K562 (cell line): Measurements from ENCODE around the gene NME7. TPM values are rescaled to one million over a fixed set of nuclear protein-coding genes. Genes with fewer than 3 reads are reported as not detected.

Source experiments
- ATAC-seq: fragments of 200-7000 bp; cut with Tn5 transposase; 3 replicates; pipeline ENCODE4 v1.9.1; 2020; ENCODE audit warnings: moderate library complexity
- BruUV-seq: library from RNA; stranded (reverse); fragments of 400-500 nt; replicated peaks from 2 replicates; lab custom pipeline; 2021; lab: Mats Ljungman, UMichigan
- CTCF ChIA-PET: fragments of 300-600 bp; formaldehyde crosslinking; extraction: SDS; loops from one replicate; lab custom pipeline; 2021; ENCODE audit warnings: low intra/inter-chr PET ratio; lab: Yijun Ruan, JAX
- POLR2A ChIA-PET: fragments of 300-600, 350-650 bp; sonication (Branson Sonifier 250); formaldehyde crosslinking; extraction: SDS; loops from one replicate; lab custom pipeline; 2021; ENCODE audit warnings: antibody characterized with exemption, inconsistent platforms; lab: Yijun Ruan, JAX
- DNase-seq, 4 experiments: peaks; one replicate each; pipeline versions ENCODE4 v3.0.0 to v3.0.0-alpha.2; 2011 to 2018; ENCODE audit warnings: low spot score in 3 of 4, mixed read lengths in 3 of 4; ENCODE audit errors: extremely low read depth in 1 of 4
- FAIRE-seq: peaks from 2 replicates; lab custom pipeline; 2011; peaks lifted over from hg19 to GRCh38; lab: Jason Lieb, UNC
- H2AFZ ChIP-seq: 2 replicates; pipeline ENCODE4 v1.6.0; 2011; ENCODE audit warnings: low read depth, low read length, control low read depth, inconsistent platforms
- H3K27ac ChIP-seq: fragments of 200-600 bp; 3 replicates; pipeline ENCODE4 v1.8.0; 2011; ENCODE audit warnings: low read depth, mild to moderate bottlenecking, control low read depth, inconsistent platforms, low read length, moderate library complexity, mixed read lengths; ENCODE audit errors: extremely low read depth
- H3K27me3 ChIP-seq, 2 experiments: fragments of 300-600 bp in 1 of 2; 2 replicates in 1 of 2; 3 replicates in 1 of 2; pipeline versions ENCODE4 v1.6.0 to v1.8.0; 2011; ENCODE audit warnings: inconsistent platforms in 2 of 2, low read length in 2 of 2, mild to moderate bottlenecking in 1 of 2, mixed read lengths in 1 of 2, moderate library complexity in 1 of 2; ENCODE audit not compliant: control insufficient read depth in 2 of 2, insufficient read depth in 2 of 2
- H3K36me3 ChIP-seq: fragments of 300-600 bp; 3 replicates; pipeline ENCODE4 v1.8.0; 2011; ENCODE audit warnings: mild to moderate bottlenecking, low read length, inconsistent platforms; ENCODE audit not compliant: control insufficient read depth, insufficient read depth
- H3K4me1 ChIP-seq, 2 experiments: fragments of 200-600 bp in 1 of 2; replicated peaks in 1 of 2; 2 replicates in 1 of 2; 3 replicates in 1 of 2; pipeline versions ENCODE4 v1.5.1 to v1.8.0; 2011; ENCODE audit warnings: inconsistent platforms in 2 of 2, low read length in 2 of 2, mild to moderate bottlenecking in 1 of 2, mixed read lengths in 1 of 2, moderate library complexity in 1 of 2; ENCODE audit not compliant: control insufficient read depth in 2 of 2, insufficient read depth in 2 of 2
- H3K4me2 ChIP-seq: 2 replicates; pipeline ENCODE4 v1.6.1; 2011; ENCODE audit warnings: low read length, control low read depth, inconsistent platforms, mixed read lengths; ENCODE audit not compliant: insufficient read depth
- H3K4me3 ChIP-seq: fragments of 200-600 bp; sonication (generic), shearing (Covaris generic); 2 replicates; pipeline ENCODE4 v1.5.1; 2016; ENCODE audit warnings: control low read depth, inconsistent platforms
- H3K79me2 ChIP-seq: fragments of 200-600 bp; 3 replicates; pipeline ENCODE4 v1.8.0; 2011; ENCODE audit warnings: low read length, inconsistent platforms; ENCODE audit not compliant: control insufficient read depth, insufficient read depth
- H3K9ac ChIP-seq, 2 experiments: 2 replicates each; pipeline versions ENCODE4 v1.6.0 to v1.6.1; 2011; ENCODE audit warnings: low read depth in 2 of 2, low read length in 2 of 2, control low read depth in 1 of 2, inconsistent platforms in 1 of 2, mild to moderate bottlenecking in 1 of 2, mixed read lengths in 1 of 2; ENCODE audit not compliant: insufficient read depth in 1 of 2
- H3K9me1 ChIP-seq: one replicate; pipeline ENCODE4 v1.6.0; 2011; ENCODE audit warnings: inconsistent platforms, mild to moderate bottlenecking, low read length, moderate library complexity; ENCODE audit not compliant: control insufficient read depth, insufficient read depth
- H3K9me3 ChIP-seq: replicated peaks from 2 replicates; pipeline ENCODE4 v1.5.1; 2011; ENCODE audit warnings: low read depth, low read length, inconsistent platforms; ENCODE audit not compliant: control insufficient read depth, insufficient read depth
- H4K20me1 ChIP-seq: replicated peaks from 2 replicates; pipeline ENCODE4 v1.6.1; 2011; ENCODE audit warnings: low read length, inconsistent platforms, mixed read lengths; ENCODE audit not compliant: control insufficient read depth, insufficient read depth
- ATF2 ChIP-seq: sonication (generic); formaldehyde crosslinking; IDR thresholded peaks from 2 replicates; pipeline ENCODE4 v1.8.1; 2022; ENCODE audit warnings: missing genetic modification reagents
- BACH1 ChIP-seq: fragments of 200-800 bp; sonication (Bioruptor generic); IDR thresholded peaks from 2 replicates; pipeline ENCODE4 v1.6.1; 2016; ENCODE audit warnings: missing genetic modification characterization, missing compliant biosample characterization
- BCOR ChIP-seq: fragments of 450-650 bp; IDR thresholded peaks from 2 replicates; pipeline ENCODE4 v1.6.1; 2016
- DPF2 ChIP-seq: fragments of 450-650 bp; IDR thresholded peaks from 2 replicates; pipeline ENCODE4 v1.6.1; 2016
- ID3 ChIP-seq, 2 experiments: fragments of 250-450 bp in 1 of 2; fragments of 450-650 bp in 1 of 2; sonication (Bioruptor Pico) in 1 of 2; IDR thresholded peaks; 2 replicates each; pipeline versions ENCODE4 v1.6.1 to v1.8.0; 2016 to 2021; ENCODE audit warnings: mild to moderate bottlenecking in 2 of 2, moderate library complexity in 2 of 2, missing compliant biosample characterization in 1 of 2, missing genetic modification characterization in 1 of 2
- MAX ChIP-seq: sonication (generic); formaldehyde crosslinking; IDR thresholded peaks from 2 replicates; pipeline ENCODE4 v1.9.0; 2022; ENCODE audit warnings: mild to moderate bottlenecking, missing genetic modification reagents
- NFIC ChIP-seq: fragments of 450-650 bp; IDR thresholded peaks from 2 replicates; pipeline ENCODE4 v1.6.1; 2017; ENCODE audit warnings: mild to moderate bottlenecking, inconsistent platforms
- NR2C1 ChIP-seq, 2 experiments: fragments of 450-650 bp; IDR thresholded peaks; 2 replicates each; pipeline ENCODE4 v1.6.1; 2017; ENCODE audit warnings: mild to moderate bottlenecking in 2 of 2, antibody characterized with exemption in 1 of 2, inconsistent platforms in 1 of 2, missing compliant biosample characterization in 1 of 2, missing genetic modification characterization in 1 of 2
- SAP30 ChIP-seq: fragments of 200-600 bp; sonication (generic); IDR thresholded peaks from 2 replicates; pipeline ENCODE4 v1.6.1; 2012; ENCODE audit warnings: borderline replicate concordance, low read depth, mild to moderate bottlenecking, moderate library complexity, low read length, control low read depth, inconsistent platforms; ENCODE audit not compliant: insufficient read depth, poor library complexity, severe bottlenecking
- SREBF2 ChIP-seq: sonication (generic); formaldehyde crosslinking; IDR thresholded peaks from 2 replicates; pipeline ENCODE4 v1.4.0; 2020; ENCODE audit warnings: mild to moderate bottlenecking, missing genetic modification reagents
- TAF9B ChIP-seq: fragments of 450-650 bp; IDR thresholded peaks from 2 replicates; pipeline ENCODE4 v1.6.1; 2018; ENCODE audit warnings: mild to moderate bottlenecking; ENCODE audit not compliant: partially characterized antibody
- ZNF23 ChIP-seq: fragments of 250-450 bp; sonication (Bioruptor Pico); IDR thresholded peaks from 2 replicates; pipeline ENCODE4 v1.4.0; 2020; ENCODE audit warnings: mild to moderate bottlenecking
- ZNF239 ChIP-seq: fragments of 250-450 bp; sonication (Bioruptor Pico); IDR thresholded peaks from 2 replicates; pipeline ENCODE4 v1.4.0; 2020; ENCODE audit warnings: mild to moderate bottlenecking
- ZNF316 ChIP-seq: fragments of 450-650 bp; IDR thresholded peaks from 2 replicates; pipeline ENCODE4 v1.6.1; 2016
- ZNF586 ChIP-seq: fragments of 450-650 bp; formaldehyde crosslinking; conservative IDR thresholded peaks from 2 replicates; pipeline ENCODE4 v1.4.0; 2020; ENCODE audit warnings: mild to moderate bottlenecking, moderate library complexity
- ZNF764 ChIP-seq: fragments of 250-450 bp; sonication (Bioruptor Pico); IDR thresholded peaks from 2 replicates; pipeline ENCODE4 v1.4.0; 2020; ENCODE audit warnings: low read depth, mild to moderate bottlenecking, moderate library complexity
- WGBS: fragments of 100-300 bp; shearing (Covaris generic); methylation state at CpG from one replicate; pipeline ENCODE4 v1.1.6; 2016; ENCODE audit warnings: low coverage, mixed read lengths; ENCODE audit not compliant: insufficient coverage; ENCODE audit errors: missing lambda C conversion rate; 5-methylcytosine and 5-hydroxymethylcytosine counted together
- in situ Hi-C: fragments of 300-500 bp; cut with MboI; formaldehyde crosslinking; loops from 4 replicates; pipeline ENCODE4 v1.15.0; 2018; ENCODE audit warnings: inconsistent platforms, mixed read lengths
- intact Hi-C: fragments of 100-400 bp; cut with micrococcal nuclease; formaldehyde crosslinking; loops from 2 replicates; pipeline ENCODE4 v1.14.2; 2022
- polyA plus RNA-seq, 8 experiments: library from polyadenylated mRNA; depleted of rRNA in 4 of 8; stranded (reverse) in 5 of 8; unstranded in 3 of 8; fragments of >200 nt; fragmentation: Nextera tagmentation in 2 of 8; fragmentation: Illumina TruSeq in 1 of 8; extraction: Ambion mirVana in 2 of 8; extraction: Trizol in 1 of 8; gene quantifications; 2 replicates each; pipeline versions ENCODE4 v1.2.1 to v1.2.3, GENCODE V29; 2011 to 2014; ENCODE audit warnings: inconsistent platforms in 1 of 8, missing spikeins in 1 of 8
- total RNA-seq, 7 experiments: library from RNA; depleted of rRNA in 6 of 7; stranded (reverse); fragments of >200 nt in 6 of 7; fragmentation: Illumina TruSeq in 2 of 7; extraction: Trizol in 2 of 7; gene quantifications; 2 replicates each; pipeline versions ENCODE4 v1.2.1 to v1.2.3, GENCODE V29; 2011 to 2021; ENCODE audit warnings: low replicate concordance in 1 of 7

NME7 gene
- total and polyA plus RNA-seq, 9 of the 15 experiments (the other 6 are each of a cell fraction or from before 2014, with no cell fraction given): 7.9 to 43.2 (median 23.9) TPM

GRCh38 chr1:169249611-169250010 is 118.0 kb downstream of the NME7 start:
- CTCF ChIA-PET: no interaction called here
- no TSS peak for BruUV-seq
- TF ChIP-seq MAX (CRISPR knock-in tag): no peak
- TF ChIP-seq NR2C1 (IDR thresholded peaks at IDR 0.05): no peak
- TF ChIP-seq NR2C1 (tag; IDR thresholded peaks at IDR 0.05): no peak
- TF ChIP-seq ATF2 (CRISPR knock-in tag): no peak
- TF ChIP-seq ZNF764 (CRISPR knock-in tag): no peak
- TF ChIP-seq SREBF2: no peak
- no peak for TF ChIP-seq ZNF316
- TF ChIP-seq BCOR: no peak
- no peak for TF ChIP-seq ZNF23 (CRISPR knock-in tag)
- no peak for TF ChIP-seq SAP30
- TF ChIP-seq ID3 (CRISPR knock-in tag; IDR thresholded peaks at IDR 0.05): no peak
- no peak for TF ChIP-seq ID3 (tag; IDR thresholded peaks at IDR 0.05)
- TF ChIP-seq TAF9B: no peak
- TF ChIP-seq NFIC: no peak
- no peak for TF ChIP-seq ZNF239 (CRISPR knock-in tag)
- no peak for TF ChIP-seq ZNF586
- no peak for TF ChIP-seq BACH1 (tag)
- no peak for TF ChIP-seq DPF2
- POLR2A ChIA-PET: interaction anchor here (0.7 kb wide), 1 partner anchor 144 kb away, joined by 3 read pairs; no protein-coding TSS in a partner anchor
- Histone ChIP-seq H3K4me1 (no peaks in the 10 kb centered on the region), H3K4me3 (no peak overlapping the region), H2AFZ (no peak overlapping the region), H3K27ac (no peak overlapping the region), H3K9ac (no peak overlapping the region), H3K79me2 (no peaks in the 10 kb centered on the region), H4K20me1 (no peaks in the 10 kb centered on the region), H3K9me1 (no peaks in the 10 kb centered on the region), H3K9me3 (no peaks in the 10 kb centered on the region), H3K27me3 (no peaks in the 10 kb centered on the region), H3K4me2 (no peak overlapping the region), H3K36me3 (no peaks in the 10 kb centered on the region)
- in situ Hi-C loops (no loop called here), intact Hi-C loops (no loop called here)
- DNase-seq: no peak
- no peak for ATAC-seq
- WGBS: 35% methylated on average over 1 of the region's 1 CpG
- no peak for FAIRE-seq
